Measurements from ENCODE around the gene ACVR1. TPM values are rescaled to one million over a fixed set of nuclear protein-coding genes. Genes with fewer than 3 reads are reported as not detected.

Gene ACVR1
- total and polyA plus RNA-seq, 9 of the 15 experiments (the other 6 are each of a cell fraction or from before 2014, with no cell fraction given), result 3.8 to 14.3 (median 6.9) TPM

- TF ChIP-seq GMEB1 (CRISPR knock-in tag; IDR thresholded peaks at IDR 0.05), result no peak
- no peak for TF ChIP-seq MXI1 (IDR thresholded peaks at IDR 0.05; ENCODE audit: low read depth, low read length)
- 0 out of 2 replicates have a peak, but pooled peaks have one; percentile 41 for TF ChIP-seq SPI1 (IDR thresholded peaks at IDR 0.05; ENCODE audit: borderline replicate concordance, low read depth, low read length)
- TF ChIP-seq GTF2B (IDR thresholded peaks at IDR 0.05; ENCODE audit: extremely low read depth, insufficient read length), result no peak
- TF ChIP-seq HMBOX1 (IDR thresholded peaks at IDR 0.05), result peak; percentile 65; the same call in 1 of the 2 replicates
- peak; percentile 60; the same call in 1 of the 2 replicates for TF ChIP-seq RB1 (IDR thresholded peaks at IDR 0.05; ENCODE audit: low read depth)
- TF ChIP-seq ZHX1 (conservative IDR thresholded peaks at IDR 0.05; ENCODE audit: low read length), result no peak
- 0 out of 2 replicates have a peak, but pooled peaks have one; percentile 61 for TF ChIP-seq PYGO2 (tag; IDR thresholded peaks at IDR 0.05)
- TF ChIP-seq POLR2G (IDR thresholded peaks at IDR 0.05; ENCODE audit: low read depth, low read length), result no peak
- TF ChIP-seq HOXB6 (CRISPR knock-in tag; IDR thresholded peaks at IDR 0.05; ENCODE audit: borderline replicate concordance), result no peak
- TF ChIP-seq ZNF639 (CRISPR knock-in tag; conservative IDR thresholded peaks at IDR 0.05 in 1 of 2, IDR thresholded peaks at IDR 0.05 in 1 of 2), result peak in 1 of 2 experiments; percentile 77; a peak in 2 of 4 replicates
- TF ChIP-seq USF2 (CRISPR knock-in tag; IDR thresholded peaks at IDR 0.05), result no peak
- TF ChIP-seq CEBPG (CRISPR knock-in tag; IDR thresholded peaks at IDR 0.05), result peak; percentile 94
- TF ChIP-seq CEBPG (tag; conservative IDR thresholded peaks at IDR 0.05 in 1 of 2, IDR thresholded peaks at IDR 0.05 in 1 of 2), result peak; percentile 96 to 99
- TF ChIP-seq MAX (CRISPR knock-in tag; IDR thresholded peaks at IDR 0.05), result no peak
- peak; percentile 81 for TF ChIP-seq CC2D1A (IDR thresholded peaks at IDR 0.05)
- no peak for TF ChIP-seq LARP7 (IDR thresholded peaks at IDR 0.05)
- TF ChIP-seq ZNF644 (tag; IDR thresholded peaks at IDR 0.05; ENCODE audit: low read depth), result peak; percentile 91
Measured at GRCh38 chr2:157786663-157787363, 89.3 kb downstream of the ACVR1 start (continued).

All from K562 (cell line).